ENCODE results near the gene TMEM218.

The TMEM218 gene

GRCh38 chr11:125129316-125129993 is 18.0 kb upstream of the TMEM218 start:
- no peak for DNase-seq (ENCODE audit: low spot score)

DNA sequence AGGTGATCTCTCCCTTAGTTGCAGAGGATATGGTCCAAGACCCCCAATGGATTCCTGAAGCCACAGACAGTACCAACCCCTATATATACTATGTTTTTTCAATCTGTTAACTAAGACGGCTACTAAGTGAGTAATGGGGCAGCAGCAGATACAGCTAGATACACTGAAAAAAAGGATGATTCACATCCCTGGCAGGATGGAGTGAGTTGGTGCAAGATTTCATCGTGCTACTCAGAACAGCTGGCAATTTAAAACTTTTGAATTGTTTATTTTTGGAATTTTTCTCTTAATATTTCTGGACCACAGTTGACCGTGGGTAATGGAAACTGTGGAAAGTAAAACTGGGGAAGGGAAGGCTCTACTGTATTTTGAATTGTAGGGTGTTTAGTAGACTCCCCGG is 17.0 kb upstream of the TMEM218 start:
- DNase-seq (ENCODE audit: low spot score), result no peak

DNA sequence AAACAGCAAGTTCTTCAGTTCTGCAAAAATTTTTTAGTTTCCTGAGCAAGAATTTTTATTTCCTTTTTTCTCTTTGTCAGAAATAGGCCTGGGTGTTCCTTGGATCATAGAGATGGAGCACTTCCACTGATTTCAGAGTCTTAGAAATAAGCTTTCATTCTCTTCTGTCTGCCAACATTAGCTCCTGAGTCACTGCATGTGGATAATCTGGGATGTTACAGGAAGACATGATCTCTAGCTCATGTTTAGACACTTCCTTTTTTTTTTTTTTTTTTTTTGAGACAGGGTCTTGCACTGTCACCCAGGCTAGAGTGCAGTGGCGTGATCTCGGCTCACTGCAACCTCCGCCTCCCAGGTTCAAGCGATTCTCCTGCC is 13.2 kb upstream of the TMEM218 start:
- no peak for DNase-seq (ENCODE audit: low spot score)

DNA sequence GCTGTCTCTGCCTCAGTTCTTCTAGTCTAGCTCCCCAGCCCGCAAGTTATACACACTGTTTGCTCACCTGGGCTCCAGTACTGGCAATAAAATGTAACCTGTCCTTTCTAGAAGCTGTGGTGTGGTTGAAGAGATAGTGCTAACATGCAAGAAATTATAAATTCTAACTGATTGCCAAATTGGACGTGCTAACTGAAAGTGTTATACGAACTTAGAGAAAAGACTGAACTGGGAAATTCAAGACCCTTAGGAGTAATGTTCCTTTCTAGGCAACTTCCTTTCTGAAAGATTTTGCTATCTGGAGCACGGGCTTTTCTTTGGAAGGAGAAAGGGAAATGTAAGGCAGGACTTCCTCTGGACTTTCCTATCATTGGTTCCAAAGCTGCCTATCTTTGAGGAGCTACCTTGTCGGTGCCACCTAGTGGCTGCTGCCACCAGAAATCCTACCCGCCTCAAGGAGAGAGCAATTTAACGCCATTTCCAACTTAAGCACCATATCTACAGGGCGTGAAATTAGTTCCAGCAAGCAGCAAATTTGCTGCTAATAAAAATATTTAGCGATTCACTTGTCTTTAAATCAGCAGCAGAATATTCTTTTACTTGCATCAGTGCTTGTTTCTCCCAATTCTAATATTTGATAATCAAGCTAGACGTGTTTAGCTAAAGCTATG is 12.7 kb upstream of the TMEM218 start:
- peak; percentile 85 for DNase-seq (ENCODE audit: low spot score)

GRCh38 chr11:125123194-125123946 is 11.9 kb upstream of the TMEM218 start:
- no peak for DNase-seq (ENCODE audit: low spot score)

DNA sequence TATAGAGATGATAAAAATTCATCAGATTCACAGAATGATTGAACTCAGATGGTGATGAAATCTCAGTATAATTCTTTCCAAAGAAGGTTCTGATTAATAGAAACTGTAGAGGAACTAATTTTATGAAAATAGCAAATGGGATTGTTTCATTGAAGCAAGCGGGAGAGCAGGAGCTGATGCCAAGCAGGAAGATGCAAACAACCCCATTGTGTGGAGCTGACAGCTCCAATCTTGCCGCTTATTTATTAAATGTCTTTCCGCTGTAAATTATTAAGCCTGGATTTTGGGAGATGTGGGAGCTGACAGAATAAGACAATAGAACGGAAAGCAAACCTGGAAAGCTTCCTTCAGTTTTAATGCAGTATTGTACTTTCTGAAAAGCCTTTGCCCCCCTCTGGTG is 6.0 kb upstream of the TMEM218 start:
- no peak for DNase-seq (ENCODE audit: low spot score)

- peak; percentile 17 for DNase-seq (ENCODE audit: low spot score)
These were observed 3.1 kb upstream of the TMEM218 start for GRCh38 chr11:125114518-125114917.

- DNase-seq (ENCODE audit: low spot score), result no peak
These were observed 780 bp upstream of the TMEM218 start for GRCh38 chr11:125112208-125112604.

GRCh38 chr11:125111001-125111342 is 454 bp downstream of the TMEM218 start:
- no peak for DNase-seq (ENCODE audit: low spot score)

- peak; percentile 19 for DNase-seq (ENCODE audit: low spot score)
These were observed 920 bp downstream of the TMEM218 start for GRCh38 chr11:125110506-125110905.

- no peak for DNase-seq (ENCODE audit: low spot score)
These were observed 3.0 kb downstream of the TMEM218 start for GRCh38 chr11:125108469-125108868.

DNA sequence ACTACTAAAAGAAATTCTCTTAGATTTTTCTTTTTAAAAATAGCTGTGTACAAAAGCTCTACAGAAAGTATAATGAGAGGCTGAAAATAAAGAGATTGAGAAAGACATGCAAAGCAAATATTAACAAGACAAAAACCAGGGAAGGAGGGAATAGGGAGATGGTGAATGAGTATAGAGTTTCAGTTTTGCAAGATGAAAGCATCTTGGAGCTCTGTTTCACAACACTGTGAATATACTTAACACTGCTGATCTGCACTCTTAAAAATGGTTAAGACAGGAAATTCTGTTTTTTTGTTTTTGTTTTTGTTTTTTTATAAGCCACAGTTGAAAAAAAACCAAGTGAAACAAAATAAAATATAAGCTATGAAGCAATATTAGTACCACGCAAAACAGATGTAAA is 5.5 kb downstream of the TMEM218 start:
- no peak for DNase-seq (ENCODE audit: low spot score)

DNA sequence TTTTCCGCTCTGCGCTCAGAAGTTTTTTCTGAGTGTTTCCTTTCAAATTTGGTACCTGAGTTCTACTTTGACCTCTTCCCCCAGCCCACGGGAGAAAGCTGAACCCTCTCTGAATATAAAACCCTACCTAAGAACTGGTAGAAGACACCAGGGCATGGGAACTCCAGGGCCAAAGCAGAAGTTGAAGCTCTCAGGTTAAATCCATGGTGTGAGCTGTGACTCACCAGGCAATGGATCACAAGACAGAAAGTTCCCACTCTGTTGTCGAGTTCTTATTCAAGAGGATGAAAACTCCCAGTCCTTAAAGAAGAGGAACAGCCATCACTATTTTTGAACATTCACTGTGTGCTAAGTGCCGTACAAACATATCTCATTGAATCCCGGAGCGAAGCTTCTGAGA is 8.9 kb downstream of the TMEM218 start:
- no peak for DNase-seq (ENCODE audit: low spot score)

GRCh38 chr11:125102025-125102424 is 9.4 kb downstream of the TMEM218 start:
- no peak for DNase-seq (ENCODE audit: low spot score)

DNA sequence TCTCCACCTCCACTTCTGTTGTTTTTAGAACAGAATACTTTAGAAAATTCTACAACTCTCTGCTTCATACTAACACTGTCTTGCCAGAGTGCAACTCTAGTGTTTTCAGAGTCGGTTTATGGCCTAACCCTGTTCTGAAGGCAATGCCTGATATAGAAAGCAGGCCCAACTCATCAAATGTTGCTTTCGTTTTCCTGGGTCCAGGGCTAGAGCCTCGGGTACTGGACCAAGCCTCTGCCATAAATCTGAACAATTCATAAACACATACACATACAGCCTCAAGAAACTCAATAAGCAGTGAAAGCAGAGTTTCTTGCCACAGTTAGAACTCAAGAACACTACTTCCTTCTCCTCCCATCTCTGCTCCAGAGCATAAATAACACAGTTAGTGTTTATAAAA is 9.8 kb downstream of the TMEM218 start:
- DNase-seq (ENCODE audit: low spot score), result no peak

GRCh38 chr11:125100136-125100535 is 11.3 kb downstream of the TMEM218 start:
- no peak for DNase-seq (ENCODE audit: low spot score)

- no peak for DNase-seq (ENCODE audit: low spot score)
These were observed 16.7 kb downstream of the TMEM218 start for GRCh38 chr11:125094731-125095130.

DNA sequence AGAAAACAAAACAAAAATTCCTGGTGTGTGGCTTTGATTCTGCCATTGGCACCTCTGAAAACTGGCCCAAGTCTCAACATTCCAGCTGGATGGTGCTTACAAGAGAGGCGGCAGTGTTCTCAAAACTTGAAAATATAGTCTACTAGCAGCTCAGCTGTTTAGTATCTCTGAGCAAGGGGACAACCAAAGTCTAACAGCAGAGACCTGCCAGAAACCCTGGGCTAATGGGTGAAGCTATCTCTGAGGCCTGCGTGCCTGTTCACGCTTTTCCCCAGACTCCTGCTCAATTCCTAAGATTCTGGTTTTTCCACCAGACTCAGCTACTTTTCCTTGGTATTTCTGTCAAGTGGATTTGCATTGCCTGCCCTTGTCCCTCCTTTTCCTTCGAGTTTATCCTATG is 17.9 kb downstream of the TMEM218 start:
- DNase-seq (ENCODE audit: low spot score), result no peak

- DNase-seq (ENCODE audit: low spot score), result no peak
These were observed 18.8 kb downstream of the TMEM218 start for GRCh38 chr11:125092669-125093068.

- DNase-seq (ENCODE audit: low spot score), result no peak
These were observed 19.4 kb downstream of the TMEM218 start for GRCh38 chr11:125091877-125092664.

- peak; percentile 55 for DNase-seq (ENCODE audit: low spot score)
These were observed 20.1 kb downstream of the TMEM218 start for GRCh38 chr11:125091247-125091876.

- no peak for DNase-seq (ENCODE audit: low spot score)
These were observed 20.6 kb downstream of the TMEM218 start for GRCh38 chr11:125090816-125091215.
